WTC11 (cell line): Measurements from ENCODE around the gene CRYBA1.

Experiments used
- ATF3 ChIP-seq: sonication (generic); formaldehyde crosslinking; conservative IDR thresholded peaks from 2 replicates; pipeline ENCODE4 v1.8.1; 2022; ENCODE audit warnings: mild to moderate bottlenecking, missing genetic modification reagents
- CTCF ChIP-seq: fragments of 200-600 bp; IDR thresholded peaks from 2 replicates; pipeline ENCODE4 v1.8.0; 2022; ENCODE audit warnings: antibody characterized with exemption
- ZNF121 ChIP-seq: sonication (generic); formaldehyde crosslinking; IDR thresholded peaks from 2 replicates; pipeline ENCODE4 v1.8.0; 2023; ENCODE audit warnings: missing genetic modification reagents
- ZNF532 ChIP-seq: fragments of 250-450 bp; sonication (Bioruptor Pico); IDR thresholded peaks from 2 replicates; pipeline ENCODE4 v1.9.0; 2021; ENCODE audit warnings: mild to moderate bottlenecking, borderline replicate concordance

GRCh38 chr17:29255926-29256522, 9.4 kb downstream of the CRYBA1 start:
- TF ChIP-seq CTCF: no peak
- no peak for TF ChIP-seq ATF3 (CRISPR knock-in tag)
- no peak for TF ChIP-seq ZNF121 (CRISPR knock-in tag)
- no peak for TF ChIP-seq ZNF532 (CRISPR knock-in tag)
